K562 (cell line): ENCODE measurements around the gene HPX. TPM values are rescaled to one million over a fixed set of nuclear protein-coding genes. Genes with fewer than 3 reads are reported as not detected.
A peak's percentile ranks its signal among the peaks of the same experiment; 100 is the strongest.

Experiments
- BHLHE40 ChIP-seq: IDR thresholded peaks from 2 replicates; pipeline ENCODE4 v1.6.1; 2011; ENCODE audit warnings: low read length, improper control_type of control experiment
- CBX3 ChIP-seq, 2 experiments: IDR thresholded peaks; 1 replicate in 1 of 2; 2 replicates in 1 of 2; pipeline ENCODE4 v1.6.1; 2012; ENCODE audit warnings: inconsistent platforms in 2 of 2, low read length in 2 of 2, borderline replicate concordance in 1 of 2, control low read depth in 1 of 2
- DDX20 ChIP-seq: fragments of 450-650 bp; IDR thresholded peaks from 2 replicates; pipeline ENCODE4 v1.6.1; 2016; ENCODE audit warnings: missing genetic modification characterization, low read depth, mild to moderate bottlenecking, missing compliant biosample characterization, moderate library complexity
- FIP1L1 ChIP-seq: fragments of 200-400 bp; formaldehyde crosslinking; IDR thresholded peaks from 2 replicates; pipeline ENCODE4 v1.6.1; 2018; ENCODE audit warnings: mild to moderate bottlenecking, low read depth, low read length; ENCODE audit not compliant: poor library complexity, severe bottlenecking
- GATAD2B ChIP-seq: fragments of 450-650 bp; IDR thresholded peaks from 2 replicates; pipeline ENCODE4 v1.6.1; 2017; ENCODE audit warnings: mild to moderate bottlenecking, borderline replicate concordance
- HOMEZ ChIP-seq: fragments of 250-450 bp; sonication (Bioruptor Pico); IDR thresholded peaks from 2 replicates; pipeline ENCODE4 v1.4.0; 2020; ENCODE audit warnings: mild to moderate bottlenecking, moderate library complexity
- ILK ChIP-seq: fragments of 450-650 bp; IDR thresholded peaks from 2 replicates; pipeline ENCODE4 v1.6.1; 2016; ENCODE audit warnings: missing genetic modification characterization, low read depth, mild to moderate bottlenecking, missing compliant biosample characterization, moderate library complexity, borderline replicate concordance
- MNT ChIP-seq, 2 experiments: fragments of 450-650 bp; conservative IDR thresholded peaks; 2 replicates each; pipeline ENCODE4 v1.6.1; 2017; ENCODE audit warnings: mild to moderate bottlenecking in 2 of 2, moderate library complexity in 2 of 2
- PHF8 ChIP-seq: fragments of 200-600 bp; sonication (generic); IDR thresholded peaks from 2 replicates; pipeline ENCODE4 v1.6.1; 2012; ENCODE audit warnings: mixed run types, mild to moderate bottlenecking, inconsistent platforms, low read length, moderate library complexity, borderline replicate concordance
- RFX7 ChIP-seq: fragments of 250-450 bp; sonication (Bioruptor Pico); IDR thresholded peaks from 2 replicates; pipeline ENCODE4 v1.5.1; 2021; ENCODE audit warnings: mild to moderate bottlenecking
- RREB1 ChIP-seq: fragments of 250-450 bp; sonication (Bioruptor Pico); IDR thresholded peaks from 2 replicates; pipeline ENCODE4 v1.4.0; 2020
- TRIM24 ChIP-seq, 2 experiments: fragments of 450-650 bp; IDR thresholded peaks; 2 replicates each; pipeline ENCODE4 v1.6.1; 2016
- ZNF140 ChIP-seq: fragments of 250-450 bp; sonication (Bioruptor Pico); IDR thresholded peaks from 2 replicates; pipeline ENCODE4 v1.8.0; 2021; ENCODE audit warnings: moderate library complexity, mild to moderate bottlenecking, inconsistent platforms
- ZNF398 ChIP-seq: fragments of 250-450 bp; sonication (Bioruptor Pico); IDR thresholded peaks from 2 replicates; pipeline ENCODE4 v1.8.0; 2021; ENCODE audit warnings: moderate library complexity, mild to moderate bottlenecking, inconsistent platforms
- polyA plus RNA-seq, 8 experiments: library from polyadenylated mRNA; depleted of rRNA in 4 of 8; stranded (reverse) in 5 of 8; unstranded in 3 of 8; fragments of >200 nt; fragmentation: Nextera tagmentation in 2 of 8; fragmentation: Illumina TruSeq in 1 of 8; extraction: Ambion mirVana in 2 of 8; extraction: Trizol in 1 of 8; gene quantifications; 2 replicates each; pipeline versions ENCODE4 v1.2.1 to v1.2.3, GENCODE V29; 2011 to 2014; ENCODE audit warnings: inconsistent platforms in 1 of 8, missing spikeins in 1 of 8
- total RNA-seq, 7 experiments: library from RNA; depleted of rRNA in 6 of 7; stranded (reverse); fragments of >200 nt in 6 of 7; fragmentation: Illumina TruSeq in 2 of 7; extraction: Trizol in 2 of 7; gene quantifications; 2 replicates each; pipeline versions ENCODE4 v1.2.1 to v1.2.3, GENCODE V29; 2011 to 2021; ENCODE audit warnings: low replicate concordance in 1 of 7

Gene HPX
- total and polyA plus RNA-seq, 9 of the 15 experiments (the other 6 are each of a cell fraction or from before 2014, with no cell fraction given): 0.12 to 1.2 (median 0.49) TPM; not detected in 1

- TF ChIP-seq RREB1 (CRISPR knock-in tag): 0 out of 2 replicates have a peak, but pooled peaks have one; percentile 27
- no peak for TF ChIP-seq FIP1L1
- TF ChIP-seq ILK: no peak
- peak; percentile 74; the same call in 1 of the 2 replicates for TF ChIP-seq PHF8
- TF ChIP-seq BHLHE40: no peak
- no peak for TF ChIP-seq HOMEZ (CRISPR knock-in tag)
- TF ChIP-seq RFX7 (CRISPR knock-in tag): no peak
- no peak for TF ChIP-seq DDX20
- no peak for TF ChIP-seq MNT (conservative IDR thresholded peaks at IDR 0.05)
- no peak for TF ChIP-seq CBX3 (IDR thresholded peaks at IDR 0.05; ENCODE audit: borderline replicate concordance in 1 of 2, low read length in 2 of 2)
- TF ChIP-seq TRIM24 (IDR thresholded peaks at IDR 0.05): no peak
- peak; percentile 66; the same call in 1 of the 2 replicates for TF ChIP-seq GATAD2B
- no peak for TF ChIP-seq ZNF398
- no peak for TF ChIP-seq ZNF140
Measured at GRCh38 chr11:6419009-6419631, 21.7 kb downstream of the HPX start, which contains the start of gene APBB1 (continued).
